Suprapubic skin (tissue), 3 donors: ENCODE data around the gene USP22.

Experiments used
- CTCF ChIP-seq, 2 donors: fragments of 200-600 bp in 1 of 2; fragments of 450-650 bp in 1 of 2; sonication (generic) in 1 of 2; IDR thresholded peaks; one replicate each; pipeline ENCODE4 v1.5.1; 2016 to 2019; ENCODE audit warnings: antibody characterized with exemption in 2 of 2, mild to moderate bottlenecking in 1 of 2, moderate library complexity in 1 of 2
- POLR2A ChIP-seq, 2 donors: fragments of 450-650 bp; IDR thresholded peaks; one replicate each; pipeline ENCODE4 v1.6.1; 2017; ENCODE audit warnings: antibody characterized with exemption in 2 of 2, mild to moderate bottlenecking in 2 of 2, moderate library complexity in 2 of 2

- no peak for TF ChIP-seq CTCF (IDR thresholded peaks at IDR 0.05)
- no peak for TF ChIP-seq POLR2A (IDR thresholded peaks at IDR 0.05)
Measured at GRCh38 chr17:21033350-21033749, 9.5 kb downstream of the USP22 start.
